Activated CD4-positive, alpha-beta T cell treated with anti-CD3 and anti-CD28 coated beads, Interleukin-2, amount 10 ng/mL, durations not matched to agents 24 days and 14 days (primary cell): Measurements from ENCODE around the gene GABRD. TPM values are rescaled to one million over a fixed set of nuclear protein-coding genes. Genes with fewer than 3 reads are reported as not detected.

Experiments used
- DNase-seq: peaks from one replicate; pipeline ENCODE4 v3.0.0; 2022
- H3K27ac Mint-ChIP-seq: one replicate; pipeline ENCODE4 v1.8.0; 2022; ENCODE audit warnings: mild to moderate bottlenecking, mixed read lengths
- H3K27me3 Mint-ChIP-seq: one replicate; pipeline ENCODE4 v1.8.0; 2022; ENCODE audit warnings: mixed read lengths
- H3K36me3 Mint-ChIP-seq: one replicate; pipeline ENCODE4 v1.8.0; 2022; ENCODE audit warnings: low read depth, mild to moderate bottlenecking, mixed read lengths
- H3K4me1 Mint-ChIP-seq: one replicate; pipeline ENCODE4 v1.8.0; 2021; ENCODE audit warnings: mixed read lengths
- H3K4me3 Mint-ChIP-seq: one replicate; pipeline ENCODE4 v1.8.0; 2022; ENCODE audit warnings: mild to moderate bottlenecking, moderate library complexity, mixed read lengths
- H3K9me3 Mint-ChIP-seq: one replicate; pipeline ENCODE4 v1.8.0; 2021; ENCODE audit warnings: mixed read lengths
- intact Hi-C: fragments of 100-400 bp; cut with micrococcal nuclease; formaldehyde crosslinking; loops from one replicate; pipeline ENCODE4 v1.15.1; 2023
- total RNA-seq: library from RNA; stranded (reverse); gene quantifications from 2 replicates; pipeline ENCODE4 v1.2.3, GENCODE V29; 2022

The GABRD gene
- total RNA-seq, 1 donor from 2014 or later: not detected

DNA sequence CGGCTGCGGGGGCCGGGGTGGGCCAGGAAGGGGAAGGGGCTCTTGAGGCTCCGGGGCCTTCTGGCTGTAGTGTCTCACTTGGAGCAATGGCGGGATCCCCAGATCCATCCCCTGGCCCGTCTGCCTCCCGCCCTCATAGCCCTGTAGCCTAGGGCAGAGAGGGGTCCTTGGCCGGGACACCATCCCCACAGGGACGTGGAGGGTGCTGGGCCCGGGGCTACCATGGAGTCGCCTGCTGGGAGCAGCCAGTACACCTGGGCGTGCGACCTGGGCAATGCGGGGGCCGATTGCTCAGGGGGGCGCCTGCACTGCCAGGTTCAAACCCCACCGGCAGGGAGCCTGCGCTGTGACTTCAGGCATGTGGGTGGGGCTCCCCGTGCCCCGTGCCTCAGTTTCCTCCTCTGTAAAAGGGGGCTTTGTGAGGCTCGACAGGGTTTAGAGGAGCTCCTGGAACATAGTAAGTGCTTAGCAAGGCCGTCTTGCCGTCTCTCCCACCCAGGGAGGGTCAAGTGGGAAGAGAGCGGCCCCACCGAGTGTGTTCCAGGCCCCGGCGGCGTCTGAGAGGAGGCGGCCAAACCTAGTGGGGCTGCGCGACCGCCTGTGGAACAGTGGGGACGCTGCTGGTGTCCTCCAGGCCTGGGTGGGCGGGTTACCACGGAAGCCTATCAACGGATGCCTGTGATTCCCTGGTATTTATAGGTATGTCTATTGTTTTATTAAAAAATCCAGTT lies 51.8 kb downstream of the GABRD start:
- Mint-ChIP-seq H3K27me3 (no peaks in the 10 kb centered on the region), H3K36me3 (no peaks in the 10 kb centered on the region), H3K4me1 (no peaks in the 10 kb centered on the region), H3K4me3 (no peak overlapping the region), H3K27ac (no peak overlapping the region), H3K9me3 (no peaks in the 10 kb centered on the region)
- intact Hi-C loops: no loop called here
- no peak for DNase-seq

DNA sequence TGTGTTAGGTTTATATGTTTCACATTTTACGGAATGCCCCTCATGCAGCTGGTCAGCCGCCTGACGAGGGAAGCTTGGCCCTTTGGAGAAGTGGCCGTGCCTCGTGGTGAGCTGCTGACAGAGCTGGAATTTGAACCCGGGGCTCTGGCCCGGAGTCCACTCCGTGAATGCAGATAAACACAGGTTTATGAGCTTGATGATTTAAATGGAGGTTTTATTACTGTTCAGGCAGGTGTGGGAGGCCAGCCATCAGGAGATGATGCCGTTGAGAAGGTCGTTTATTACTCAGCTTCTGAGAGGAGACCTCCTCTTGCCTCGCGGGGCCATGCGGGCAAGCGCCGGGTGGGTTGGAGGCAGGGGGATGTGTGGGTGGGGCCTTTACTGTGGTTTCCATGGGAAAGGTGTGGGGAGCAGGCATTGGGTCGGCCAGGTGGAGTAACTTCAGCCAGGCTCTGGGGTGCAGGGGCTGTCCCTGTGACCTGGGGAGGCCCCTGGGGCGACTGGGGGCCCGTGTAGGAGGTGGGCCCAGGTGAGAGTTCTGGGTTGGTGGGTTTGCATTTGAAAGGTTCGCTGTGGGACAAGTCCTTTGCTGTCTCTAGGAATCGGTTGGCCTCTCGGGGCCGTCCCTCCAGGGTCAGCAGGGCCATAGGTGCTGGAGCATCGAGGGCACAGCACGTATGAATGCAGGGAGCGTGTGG lies 53.1 kb downstream of the GABRD start:
- Mint-ChIP-seq H3K4me1 (no peaks in the 10 kb centered on the region), H3K36me3 (no peaks in the 10 kb centered on the region), H3K27me3 (no peaks in the 10 kb centered on the region), H3K27ac (no peak overlapping the region), H3K4me3 (no peak overlapping the region), H3K9me3 (no peaks in the 10 kb centered on the region)
- intact Hi-C loops: no loop called here
- DNase-seq: no peak

DNA sequence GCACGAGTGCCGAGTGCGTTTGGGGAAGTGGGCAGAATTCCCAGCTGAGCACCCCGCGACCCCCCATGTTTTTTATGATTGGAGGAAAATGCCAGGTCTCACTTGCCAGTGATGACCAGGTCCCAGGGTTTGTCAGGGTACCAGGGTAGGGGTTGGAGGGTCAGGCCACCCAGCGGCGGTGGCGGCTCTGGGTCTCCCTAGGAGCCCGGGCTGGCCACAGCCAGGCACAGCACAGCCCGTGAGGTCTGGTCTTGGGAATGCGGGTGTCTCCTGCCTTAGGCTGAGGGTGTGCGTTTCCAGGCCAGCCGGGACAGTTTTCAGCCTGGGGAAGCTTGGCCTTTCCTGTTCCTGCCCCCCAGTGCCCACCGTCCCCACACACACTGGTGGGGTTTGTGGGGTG lies 53.7 kb downstream of the GABRD start:
- H3K9me3 Mint-ChIP-seq: peaks cover 5% of the 10 kb centered on the region
- H3K4me3 Mint-ChIP-seq: no peak overlapping the region
- intact Hi-C loops: no loop called here
- DNase-seq: no peak
- no peaks in the 10 kb centered on the region for H3K36me3 Mint-ChIP-seq
- H3K27me3 Mint-ChIP-seq: no peaks in the 10 kb centered on the region
- H3K27ac Mint-ChIP-seq: no peak overlapping the region
- no peaks in the 10 kb centered on the region for H3K4me1 Mint-ChIP-seq

DNA sequence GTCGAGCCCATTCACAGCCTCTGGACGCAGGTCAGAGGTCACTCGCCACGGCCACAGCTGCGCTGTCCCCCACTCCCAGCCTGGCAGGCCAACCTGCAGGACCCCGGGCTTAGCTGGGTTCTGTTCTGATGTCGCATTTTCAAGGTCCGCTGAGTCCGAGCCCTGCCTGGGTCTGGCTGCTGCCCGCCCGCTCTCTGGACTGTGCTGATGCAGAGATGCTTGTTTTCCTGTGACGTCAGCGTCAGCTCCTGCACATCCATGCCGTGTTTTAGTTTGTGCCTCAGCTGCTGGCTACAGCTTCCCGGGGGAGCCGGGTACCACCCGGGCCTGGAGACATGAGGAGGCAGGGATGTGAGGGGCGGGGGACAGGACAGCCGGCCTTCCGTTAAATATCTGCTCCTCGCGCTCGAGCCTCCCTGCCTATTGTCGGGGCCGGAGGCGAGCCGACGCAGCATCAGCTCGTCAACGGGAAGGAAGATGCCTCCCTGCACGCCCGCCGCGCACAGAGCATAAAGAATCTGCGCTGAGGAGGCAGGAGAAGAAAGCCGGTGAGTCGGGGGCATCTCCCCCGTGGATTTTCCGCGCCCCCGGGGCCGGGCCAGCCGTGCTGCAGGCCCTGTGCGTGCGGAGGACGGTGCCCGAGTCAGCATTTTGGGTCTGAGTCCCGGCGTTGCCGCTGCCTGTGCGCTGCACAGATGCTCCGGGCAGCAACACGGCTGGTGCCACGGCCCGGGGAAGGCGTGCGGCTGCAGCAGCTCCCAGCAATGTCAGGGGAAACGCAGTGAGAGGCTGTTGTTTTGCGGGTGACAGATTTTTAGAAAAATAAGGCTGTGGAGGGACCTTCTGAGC lies 54.5 kb downstream of the GABRD start:
- no peak for DNase-seq
- H3K27ac Mint-ChIP-seq: no peak overlapping the region
- H3K36me3 Mint-ChIP-seq: no peaks in the 10 kb centered on the region
- intact Hi-C loops: no loop called here
- peaks cover 12% of the 10 kb centered on the region for H3K9me3 Mint-ChIP-seq
- H3K4me1 Mint-ChIP-seq: no peaks in the 10 kb centered on the region
- H3K4me3 Mint-ChIP-seq: no peak overlapping the region
- no peaks in the 10 kb centered on the region for H3K27me3 Mint-ChIP-seq

DNA sequence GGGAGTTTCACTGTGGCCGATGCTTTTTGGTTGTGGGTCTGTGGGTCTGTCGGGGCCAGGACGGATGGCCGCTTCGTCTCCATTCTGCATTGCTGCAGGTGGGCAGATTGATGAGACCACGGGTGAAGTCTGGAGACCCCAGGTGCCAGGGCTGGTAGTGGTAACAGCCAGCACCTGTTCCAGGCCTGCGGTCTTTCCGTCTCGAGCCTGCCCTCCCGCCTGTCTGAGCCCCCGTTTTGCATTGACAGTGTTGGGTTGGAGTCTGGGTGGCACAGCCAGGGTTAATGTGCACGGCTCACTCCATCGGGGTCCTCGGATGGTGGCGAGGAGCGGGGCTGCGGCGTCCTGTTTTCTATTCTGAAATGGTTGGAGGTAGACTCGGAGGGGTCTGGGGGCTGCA lies 55.3 kb downstream of the GABRD start:
- no peaks in the 10 kb centered on the region for H3K36me3 Mint-ChIP-seq
- H3K27me3 Mint-ChIP-seq: no peaks in the 10 kb centered on the region
- intact Hi-C loops: no loop called here
- H3K27ac Mint-ChIP-seq: no peak overlapping the region
- no peak for DNase-seq
- no peak overlapping the region for H3K4me3 Mint-ChIP-seq
- H3K4me1 Mint-ChIP-seq: no peaks in the 10 kb centered on the region
- peaks cover 13% of the 10 kb centered on the region for H3K9me3 Mint-ChIP-seq

DNA sequence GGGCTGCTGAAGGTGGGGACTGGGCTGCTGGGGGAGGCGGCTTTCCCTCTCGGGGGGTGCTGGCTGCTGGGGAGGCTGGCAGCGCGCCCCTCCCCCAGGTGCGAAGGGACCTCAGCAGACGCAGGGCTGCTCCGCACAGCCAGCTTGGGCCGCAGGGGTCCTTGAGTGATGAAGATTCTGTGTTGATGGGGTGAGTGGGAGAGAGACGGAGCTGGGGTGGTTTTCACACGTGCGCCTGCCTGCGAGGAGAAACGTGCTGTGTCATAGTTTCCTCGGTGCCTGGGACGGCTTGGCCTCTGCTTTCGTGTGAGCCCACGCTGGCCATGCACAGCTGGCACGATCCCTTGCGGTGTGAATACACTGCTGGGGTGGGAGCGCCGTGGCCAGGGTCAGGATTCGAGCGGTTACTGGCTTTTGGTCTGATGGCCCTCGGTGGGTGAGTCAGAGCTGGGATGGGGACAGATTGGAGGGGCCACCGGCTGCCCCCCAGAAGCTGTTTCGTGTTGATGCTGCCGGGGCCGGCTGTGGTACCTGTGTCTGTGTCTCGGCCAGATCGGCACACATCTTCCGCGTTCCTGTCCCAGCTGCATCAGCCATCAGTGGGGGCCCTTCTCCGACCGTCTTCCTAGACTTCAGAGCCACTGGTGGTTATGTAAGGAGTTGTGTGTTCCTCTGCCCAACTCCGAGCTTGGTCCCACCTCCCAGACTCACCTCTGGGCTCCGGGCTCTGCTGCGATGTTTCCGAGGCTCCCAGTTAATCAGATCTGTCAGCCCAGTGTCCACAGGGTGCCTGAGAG lies 56.0 kb downstream of the GABRD start:
- intact Hi-C loops: no loop called here
- no peak overlapping the region for H3K27ac Mint-ChIP-seq
- H3K4me3 Mint-ChIP-seq: no peak overlapping the region
- H3K4me1 Mint-ChIP-seq: no peaks in the 10 kb centered on the region
- no peaks in the 10 kb centered on the region for H3K36me3 Mint-ChIP-seq
- peaks cover 13% of the 10 kb centered on the region for H3K9me3 Mint-ChIP-seq
- DNase-seq: no peak
- H3K27me3 Mint-ChIP-seq: no peaks in the 10 kb centered on the region

DNA sequence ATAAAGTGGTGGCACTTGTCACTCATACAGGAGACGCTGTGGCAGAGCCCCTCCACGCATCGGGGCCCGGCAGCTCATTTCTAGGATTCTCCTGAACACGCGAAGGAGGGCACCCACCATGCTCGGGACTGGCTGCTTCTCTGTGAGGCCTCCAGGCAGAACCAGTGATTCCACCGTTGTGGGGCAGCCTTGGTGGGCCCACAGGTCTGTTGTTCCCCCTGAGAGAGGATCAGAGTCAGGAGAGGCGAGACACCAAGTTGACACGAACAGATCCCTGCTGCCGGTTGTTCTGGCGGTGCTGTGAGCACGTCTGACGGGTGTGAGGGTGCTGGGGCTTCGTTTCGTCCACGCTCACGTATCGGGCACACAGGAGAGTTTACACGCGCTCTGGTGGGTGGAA lies 57.7 kb downstream of the GABRD start:
- no peaks in the 10 kb centered on the region for H3K4me1 Mint-ChIP-seq
- peaks cover 13% of the 10 kb centered on the region for H3K9me3 Mint-ChIP-seq
- no peak overlapping the region for H3K27ac Mint-ChIP-seq
- intact Hi-C loops: no loop called here
- no peaks in the 10 kb centered on the region for H3K36me3 Mint-ChIP-seq
- no peaks in the 10 kb centered on the region for H3K27me3 Mint-ChIP-seq
- no peak for DNase-seq
- H3K4me3 Mint-ChIP-seq: no peak overlapping the region

DNA sequence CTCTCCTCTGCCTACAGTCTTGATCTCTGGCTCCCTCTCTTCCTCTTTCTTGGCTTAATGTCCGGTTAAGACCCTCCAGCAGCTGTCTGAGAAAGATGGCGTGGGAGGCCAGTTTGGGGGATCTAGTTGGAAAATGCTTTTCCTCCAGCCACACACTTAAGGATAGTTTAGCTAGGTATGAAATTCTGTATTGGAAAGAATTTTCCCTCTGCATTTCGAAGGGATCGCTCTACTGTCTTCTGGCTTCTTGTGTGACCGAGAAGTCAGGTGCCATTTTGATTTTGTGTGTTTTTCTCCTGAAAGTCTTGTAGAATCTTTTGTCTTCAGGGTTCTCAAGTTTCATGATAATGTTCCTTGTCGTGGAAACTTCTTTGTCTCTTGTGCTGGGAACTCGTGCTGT lies 59.0 kb downstream of the GABRD start:
- peaks cover 13% of the 10 kb centered on the region for H3K9me3 Mint-ChIP-seq
- no peaks in the 10 kb centered on the region for H3K4me1 Mint-ChIP-seq

DNA sequence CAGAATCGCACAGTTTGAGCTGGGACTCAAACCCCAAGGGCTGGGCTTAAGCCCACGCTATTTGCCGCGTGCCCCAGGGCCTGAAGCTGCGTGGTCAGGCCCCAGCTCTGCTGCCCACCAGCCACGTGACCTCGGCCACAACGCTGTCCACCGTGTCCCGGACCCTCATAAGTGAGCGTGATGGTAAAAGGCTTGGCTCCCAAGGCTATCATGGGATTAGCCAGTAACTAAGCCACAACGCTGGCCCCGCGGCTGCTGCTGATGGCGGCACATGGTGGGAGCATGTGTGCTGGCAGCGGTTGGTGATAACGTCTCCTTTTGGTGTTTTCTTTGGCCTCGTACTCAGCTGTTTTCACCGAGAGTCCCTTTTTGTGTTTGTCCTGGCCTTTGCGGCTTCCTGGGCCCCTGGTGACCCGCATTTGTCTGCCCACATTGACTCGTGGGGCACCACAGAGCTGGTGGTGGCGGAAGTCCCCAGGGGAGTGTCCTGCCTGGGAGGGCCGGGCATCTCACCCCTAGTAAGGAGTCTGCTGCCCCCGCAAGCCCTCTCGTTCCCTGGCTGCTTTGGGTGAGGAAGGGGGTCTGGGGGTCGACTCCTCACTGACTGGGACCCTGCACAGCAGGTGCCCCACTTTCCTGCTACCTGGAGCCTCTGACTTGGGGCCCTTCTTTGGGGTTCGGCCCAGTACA lies 60.4 kb downstream of the GABRD start:
- H3K27ac Mint-ChIP-seq: no peak overlapping the region
- no peak overlapping the region for H3K4me3 Mint-ChIP-seq
- H3K9me3 Mint-ChIP-seq: peaks cover 13% of the 10 kb centered on the region
- H3K36me3 Mint-ChIP-seq: no peaks in the 10 kb centered on the region
- intact Hi-C loops: no loop called here
- H3K4me1 Mint-ChIP-seq: no peaks in the 10 kb centered on the region
- DNase-seq: no peak
- no peaks in the 10 kb centered on the region for H3K27me3 Mint-ChIP-seq

More for the DNA sequence above, 59.0 kb downstream of the GABRD start:
- intact Hi-C loops: no loop called here
- no peak for DNase-seq
- Mint-ChIP-seq H3K36me3 (no peaks in the 10 kb centered on the region), H3K4me3 (no peak overlapping the region), H3K27me3 (no peaks in the 10 kb centered on the region), H3K27ac (no peak overlapping the region)

DNA sequence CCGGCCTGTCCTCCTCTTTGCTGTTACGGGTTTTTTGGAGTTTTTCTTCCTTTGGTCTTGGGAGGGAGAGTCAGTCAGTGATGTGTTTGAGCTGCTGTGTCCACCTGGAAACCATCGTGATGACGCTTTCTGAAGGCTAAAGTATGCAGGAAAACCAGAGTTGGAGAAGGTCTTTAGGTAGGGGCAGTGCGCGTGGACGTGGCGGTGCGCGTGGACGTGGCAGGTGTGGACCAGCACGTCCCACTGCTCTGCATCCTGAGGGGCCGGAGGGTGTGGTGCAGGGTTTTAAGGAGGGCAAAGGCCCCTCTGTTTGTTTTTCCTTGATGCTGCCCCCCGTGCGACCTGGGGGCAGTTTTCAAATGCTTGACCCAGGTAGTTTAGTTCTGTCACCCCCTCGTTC lies 61.0 kb downstream of the GABRD start:
- H3K9me3 Mint-ChIP-seq: peaks cover 13% of the 10 kb centered on the region
- no peaks in the 10 kb centered on the region for H3K36me3 Mint-ChIP-seq
- H3K4me3 Mint-ChIP-seq: no peak overlapping the region
- no peaks in the 10 kb centered on the region for H3K4me1 Mint-ChIP-seq
- H3K27ac Mint-ChIP-seq: no peak overlapping the region
- no peaks in the 10 kb centered on the region for H3K27me3 Mint-ChIP-seq
- intact Hi-C loops: no loop called here
- DNase-seq: no peak

Other genes with a start within 250 kb of the GABRD start
- 91.3 and 94.5 TPM in 2 replicates for gene NADK, start 240.9 kb upstream of the GABRD start, total RNA-seq
- 403 and 422 TPM in 2 replicates for gene GNB1, start 128.3 kb upstream of the GABRD start, total RNA-seq
- gene CALML6, start 104.1 kb upstream of the GABRD start, total RNA-seq: 0.59 TPM in 1 of 2 replicates, not detected in the other
- 1.1 and 3.1 TPM in 2 replicates for gene TMEM52, start 100.1 kb upstream of the GABRD start, total RNA-seq
- gene CFAP74, start 15.6 kb upstream of the GABRD start, total RNA-seq: not detected in 2 replicates
- gene PRKCZ, start 31.1 kb downstream of the GABRD start, total RNA-seq: 2.5 and 3.0 TPM in 2 replicates
- 55.8 and 60.3 TPM in 2 replicates for gene FAAP20, start 175.4 kb downstream of the GABRD start, total RNA-seq
- gene SKI, start 209.0 kb downstream of the GABRD start, total RNA-seq: 40.7 and 41.1 TPM in 2 replicates